ENCODE measurements around the gene DAGLB. TPM values are rescaled to one million over a fixed set of nuclear protein-coding genes. Genes with fewer than 3 reads are reported as not detected.

The DAGLB gene
- total and polyA plus RNA-seq, 2 of the 4 experiments (the other 2 are of a cell fraction), result 23.4 to 33.5 TPM

- Histone ChIP-seq H3K4me3 (ENCODE audit: insufficient read depth, low read depth, low read length) (peak overlapping the region; percentile 98), H3K23ac (ENCODE audit: low read depth, low read length) (peak overlapping the region; percentile 80), H3K9ac (ENCODE audit: low read depth, low read length) (peak overlapping the region; percentile 100), H4K8ac (ENCODE audit: low read depth in 2 of 2, low read length in 2 of 2) (peak overlapping the region; percentile 73 to 79; a peak in 2 of 4 replicates), H3K14ac (replicated peaks; ENCODE audit: low read depth, low read length) (peak overlapping the region; percentile 85), H3K56ac (ENCODE audit: extremely low read depth, insufficient read depth, low read length) (peak overlapping the region; percentile 84; the same call in 1 of the 2 replicates), H3K36me3 (ENCODE audit: control insufficient read depth, insufficient read depth, low read length) (peaks cover 13% of the 10 kb centered on the region), H2AFZ (replicated peaks; ENCODE audit: low read length, poor library complexity) (no peak overlapping the region), H2AK9ac (replicated peaks; ENCODE audit: low read depth, low read length, poor library complexity) (peak overlapping the region; percentile 20), H2BK20ac (ENCODE audit: low read depth, low read length) (no peak overlapping the region), H4K91ac (ENCODE audit: insufficient read depth, low read depth, low read length) (peak overlapping the region; percentile 93; the same call in 1 of the 2 replicates), H3K4me1 (ENCODE audit: control insufficient read depth, insufficient read depth, low read length) (peaks cover 10% of the 10 kb centered on the region), H3K79me1 (ENCODE audit: low read depth in 1 of 2, low read length in 2 of 2) (peaks cover 6 to 23% of the 10 kb centered on the region in 2 experiments; a peak in 2 of 4 replicates), H3K9me1 (ENCODE audit: insufficient read depth, low read length) (peaks cover 12% of the 10 kb centered on the region; the same call in 1 of the 2 replicates), H3K18ac (ENCODE audit: low read depth, low read length) (no peak overlapping the region), H2BK5ac (ENCODE audit: low read depth, low read length, poor library complexity, severe bottlenecking) (peak overlapping the region; percentile 93), H2AK5ac (ENCODE audit: low read depth, low read length) (peak overlapping the region; percentile 96; the same call in 1 of the 2 replicates), H2BK120ac (ENCODE audit: low read depth, low read length) (no peak overlapping the region), H3K27me3 (ENCODE audit: control insufficient read depth, insufficient read depth, low read length) (no peaks in the 10 kb centered on the region), H4K5ac (ENCODE audit: low read depth, low read length) (no peak overlapping the region), H4K20me1 (ENCODE audit: insufficient read depth, low read length) (peaks cover 61% of the 10 kb centered on the region), H3K27ac (ENCODE audit: insufficient read depth, low read length) (peak overlapping the region; percentile 100), H2BK15ac (ENCODE audit: low read depth, low read length) (no peak overlapping the region), H3K4me2 (ENCODE audit: low read depth, low read length) (peak overlapping the region; percentile 96), H3K9me3 (ENCODE audit: control insufficient read depth, insufficient read depth, low read length) (no peaks in the 10 kb centered on the region), H3K4ac (ENCODE audit: low read depth, low read length) (peak overlapping the region; percentile 87)
- in situ Hi-C loops (cut with MboI; ENCODE audit: low sequenced_read_pairs), result no loop called here
- intact Hi-C loops (cut with micrococcal nuclease), result no loop called here
- CTCF ChIA-PET, result no interaction called here
- POLR2A ChIA-PET (ENCODE audit: unreplicated experiment), result no interaction called here
- TSS peak; percentile 30 for BruUV-seq (replicated peaks)
- 0% methylated on average over 2 of the region's 6 CpGs; no CpG with 5 or more reads in 1 of the 2 experiments for WGBS, 2 experiments (ENCODE audit: extremely low coverage in 2 of 2, insufficient read length in 1 of 2)
- TF ChIP-seq BHLHE40 (IDR thresholded peaks at IDR 0.05; ENCODE audit: low read depth, low read length) (no peak), RAD21 (IDR thresholded peaks at IDR 0.05; ENCODE audit: low read length) (no peak), NFE2L2 (IDR thresholded peaks at IDR 0.05; ENCODE audit: low read depth, low read length) (no peak), CHD1 (IDR thresholded peaks at IDR 0.05; ENCODE audit: low read depth, low read length) (no peak), RCOR1 (IDR thresholded peaks at IDR 0.05; ENCODE audit: insufficient replicate concordance, low read length) (no peak), SMC3 (IDR thresholded peaks at IDR 0.05; ENCODE audit: low read depth, low read length) (no peak)
- dilution Hi-C loops (cut with HindIII; ENCODE audit: low sequenced_read_pairs, unreplicated experiment), result no loop called here
- no peak for DNase-seq
- no peak for ATAC-seq (ENCODE audit: low read depth)
These were observed 35.0 kb upstream of the DAGLB start for GRCh38 chr7:6482743-6483119.

Measured in IMR-90 (cell line).